HepG2 (cell line): ENCODE measurements around the gene ATL2. TPM values are rescaled to one million over a fixed set of nuclear protein-coding genes. Genes with fewer than 3 reads are reported as not detected.

Experiments used
- CENPX ChIP-seq: sonication (generic); formaldehyde crosslinking; IDR thresholded peaks from 2 replicates; pipeline ENCODE4 v1.9.0; 2021; ENCODE audit warnings: mild to moderate bottlenecking, missing genetic modification reagents, moderate library complexity
- IRF2 ChIP-seq: IDR thresholded peaks from 2 replicates; pipeline ENCODE4 v1.6.1; 2018; ENCODE audit warnings: missing genetic modification reagents, missing compliant biosample characterization
- LCORL ChIP-seq, 2 experiments: fragments of 450-650 bp in 1 of 2; sonication (generic) in 1 of 2; formaldehyde crosslinking in 1 of 2; IDR thresholded peaks; 2 replicates each; pipeline versions ENCODE4 v1.5.0 to v1.6.1; 2017 to 2020; ENCODE audit warnings: antibody characterized with exemption in 1 of 2, missing genetic modification reagents in 1 of 2
- NCOA1 ChIP-seq: sonication (generic); formaldehyde crosslinking; IDR thresholded peaks from 2 replicates; pipeline ENCODE4 v1.9.0; 2021; ENCODE audit warnings: missing genetic modification reagents
- PRPF4 ChIP-seq: fragments of 200-400 bp; formaldehyde crosslinking; IDR thresholded peaks from 2 replicates; pipeline ENCODE4 v1.6.1; 2016; ENCODE audit warnings: low read length, low read depth; ENCODE audit not compliant: poor library complexity, severe bottlenecking
- TBX2 ChIP-seq: sonication (generic); formaldehyde crosslinking; IDR thresholded peaks from 2 replicates; pipeline ENCODE4 v1.5.0; 2020; ENCODE audit warnings: missing genetic modification reagents, mild to moderate bottlenecking, borderline replicate concordance
- ZNF260 ChIP-seq: sonication (generic); formaldehyde crosslinking; IDR thresholded peaks from 2 replicates; pipeline ENCODE4 v1.4.0; 2020; ENCODE audit warnings: missing genetic modification reagents, low read depth, mild to moderate bottlenecking, borderline replicate concordance
- ZNF430 ChIP-seq: sonication (generic); formaldehyde crosslinking; IDR thresholded peaks from 2 replicates; pipeline ENCODE4 v1.9.0; 2021; ENCODE audit warnings: mild to moderate bottlenecking, missing genetic modification reagents
- ZNF530 ChIP-seq: sonication (generic); formaldehyde crosslinking; IDR thresholded peaks from 2 replicates; pipeline ENCODE4 v1.5.0; 2020; ENCODE audit warnings: low read depth, mild to moderate bottlenecking, missing genetic modification reagents
- polyA plus RNA-seq, 8 experiments: library from polyadenylated mRNA; depleted of rRNA in 3 of 8; stranded (reverse) in 7 of 8; unstranded in 1 of 8; fragments of >200 nt; fragmentation: Illumina TruSeq in 4 of 8; extraction: Trizol in 4 of 8; gene quantifications; 2 replicates each; pipeline versions ENCODE4 v1.2.1 to v1.2.3, GENCODE V29; 2011 to 2016; ENCODE audit warnings: low read depth in 4 of 8, missing spikeins in 1 of 8, mixed read lengths in 1 of 8; ENCODE audit not compliant: insufficient read depth in 1 of 8
- total RNA-seq, 5 experiments: library from RNA; depleted of rRNA; stranded (reverse); fragments of >200 nt; fragmentation: Illumina TruSeq; extraction: Trizol; gene quantifications; 2 replicates each; pipeline ENCODE4 v1.2.3, GENCODE V29; 2016; ENCODE audit warnings: low read depth in 1 of 5
- TF ChIP-seq, protein P1 (sequence below): IDR thresholded peaks from 2 replicates; pipeline ENCODE4 v1.6.1; 2016; ENCODE audit warnings: missing compliant biosample characterization, missing genetic modification reagents, borderline replicate concordance
- TF ChIP-seq, protein P2 (sequence below): sonication (generic); formaldehyde crosslinking; IDR thresholded peaks from 2 replicates; pipeline ENCODE4 v1.5.0; 2020; ENCODE audit warnings: mild to moderate bottlenecking, missing genetic modification reagents, moderate library complexity
- TF ChIP-seq, protein P3 (sequence below): IDR thresholded peaks from 2 replicates; pipeline ENCODE4 v1.6.1; 2016; ENCODE audit warnings: low read depth, control low read depth
- TF ChIP-seq, protein P4 (sequence below): sonication (generic); formaldehyde crosslinking; IDR thresholded peaks from 2 replicates; pipeline ENCODE4 v1.4.0; 2020; ENCODE audit warnings: missing genetic modification reagents
- TF ChIP-seq, protein P5 (sequence below): sonication (generic); formaldehyde crosslinking; IDR thresholded peaks from 2 replicates; pipeline ENCODE4 v1.5.1; 2020; ENCODE audit warnings: missing genetic modification reagents, mild to moderate bottlenecking, borderline replicate concordance

Gene ATL2
- total and polyA plus RNA-seq, 2 of the 13 experiments (the other 11 are each of a cell fraction or from before 2014, with no cell fraction given), result 56.5 to 119 TPM

DNA sequence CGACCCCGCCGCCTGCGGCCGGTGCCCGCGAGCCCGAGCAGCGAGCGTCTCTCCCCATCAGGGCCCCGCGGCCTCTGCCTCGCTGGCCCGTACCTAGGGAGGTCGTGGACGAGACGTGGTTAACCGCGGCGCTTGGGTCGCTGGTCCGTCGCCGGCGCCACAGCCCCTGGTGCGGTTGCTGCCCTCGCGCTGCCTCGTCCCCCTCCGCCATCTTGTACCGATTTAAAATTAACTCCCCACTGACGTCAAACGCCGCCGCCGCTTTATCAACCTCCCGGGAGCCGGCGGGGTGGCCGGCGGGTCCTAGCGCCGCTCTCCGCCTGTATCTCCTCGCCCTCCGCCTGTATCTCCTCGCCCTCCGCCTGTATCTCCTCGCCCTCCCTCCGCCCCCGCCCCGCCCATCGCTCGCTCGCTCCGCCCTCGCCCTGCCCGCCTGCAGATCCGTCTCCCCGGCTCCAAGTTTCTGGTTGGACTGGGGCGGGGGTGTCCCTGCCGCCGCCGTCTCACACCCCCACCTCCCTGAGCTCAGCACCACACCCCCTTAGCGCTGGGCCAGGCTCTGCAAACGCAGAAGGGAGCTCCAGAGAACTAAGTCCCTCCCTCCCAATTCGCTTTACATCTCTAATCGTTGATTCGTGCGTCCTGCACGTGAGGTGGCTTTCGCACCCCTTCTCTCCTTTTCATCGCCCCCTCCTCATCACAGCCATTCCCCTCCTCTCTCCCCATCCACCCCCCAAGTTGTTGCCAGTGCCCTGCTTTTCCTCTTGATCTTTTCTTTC is at the start of gene ATL2 (continued):
- TF ChIP-seq, protein P1, sequence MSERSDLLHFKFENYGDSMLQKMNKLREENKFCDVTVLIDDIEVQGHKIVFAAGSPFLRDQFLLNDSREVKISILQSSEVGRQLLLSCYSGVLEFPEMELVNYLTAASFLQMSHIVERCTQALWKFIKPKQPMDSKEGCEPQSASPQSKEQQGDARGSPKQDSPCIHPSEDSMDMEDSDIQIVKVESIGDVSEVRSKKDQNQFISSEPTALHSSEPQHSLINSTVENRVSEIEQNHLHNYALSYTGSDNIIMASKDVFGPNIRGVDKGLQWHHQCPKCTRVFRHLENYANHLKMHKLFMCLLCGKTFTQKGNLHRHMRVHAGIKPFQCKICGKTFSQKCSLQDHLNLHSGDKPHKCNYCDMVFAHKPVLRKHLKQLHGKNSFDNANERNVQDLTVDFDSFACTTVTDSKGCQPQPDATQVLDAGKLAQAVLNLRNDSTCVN (CRISPR knock-in tag), result peak; percentile 61; the same call in 1 of the 2 replicates
- TF ChIP-seq IRF2, result 0 out of 2 replicates have a peak, but pooled peaks have one; percentile 34
- TF ChIP-seq NCOA1 (CRISPR knock-in tag), result peak; percentile 57; the same call in 1 of the 2 replicates
- TF ChIP-seq ZNF430 (CRISPR knock-in tag), result 0 out of 2 replicates have a peak, but pooled peaks have one; percentile 15
- no peak for TF ChIP-seq CENPX (CRISPR knock-in tag)
- TF ChIP-seq, protein P2, sequence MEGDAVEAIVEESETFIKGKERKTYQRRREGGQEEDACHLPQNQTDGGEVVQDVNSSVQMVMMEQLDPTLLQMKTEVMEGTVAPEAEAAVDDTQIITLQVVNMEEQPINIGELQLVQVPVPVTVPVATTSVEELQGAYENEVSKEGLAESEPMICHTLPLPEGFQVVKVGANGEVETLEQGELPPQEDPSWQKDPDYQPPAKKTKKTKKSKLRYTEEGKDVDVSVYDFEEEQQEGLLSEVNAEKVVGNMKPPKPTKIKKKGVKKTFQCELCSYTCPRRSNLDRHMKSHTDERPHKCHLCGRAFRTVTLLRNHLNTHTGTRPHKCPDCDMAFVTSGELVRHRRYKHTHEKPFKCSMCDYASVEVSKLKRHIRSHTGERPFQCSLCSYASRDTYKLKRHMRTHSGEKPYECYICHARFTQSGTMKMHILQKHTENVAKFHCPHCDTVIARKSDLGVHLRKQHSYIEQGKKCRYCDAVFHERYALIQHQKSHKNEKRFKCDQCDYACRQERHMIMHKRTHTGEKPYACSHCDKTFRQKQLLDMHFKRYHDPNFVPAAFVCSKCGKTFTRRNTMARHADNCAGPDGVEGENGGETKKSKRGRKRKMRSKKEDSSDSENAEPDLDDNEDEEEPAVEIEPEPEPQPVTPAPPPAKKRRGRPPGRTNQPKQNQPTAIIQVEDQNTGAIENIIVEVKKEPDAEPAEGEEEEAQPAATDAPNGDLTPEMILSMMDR (CRISPR knock-in tag), result no peak; the same call in 1 of the 2 replicates
- TF ChIP-seq, protein P3, sequence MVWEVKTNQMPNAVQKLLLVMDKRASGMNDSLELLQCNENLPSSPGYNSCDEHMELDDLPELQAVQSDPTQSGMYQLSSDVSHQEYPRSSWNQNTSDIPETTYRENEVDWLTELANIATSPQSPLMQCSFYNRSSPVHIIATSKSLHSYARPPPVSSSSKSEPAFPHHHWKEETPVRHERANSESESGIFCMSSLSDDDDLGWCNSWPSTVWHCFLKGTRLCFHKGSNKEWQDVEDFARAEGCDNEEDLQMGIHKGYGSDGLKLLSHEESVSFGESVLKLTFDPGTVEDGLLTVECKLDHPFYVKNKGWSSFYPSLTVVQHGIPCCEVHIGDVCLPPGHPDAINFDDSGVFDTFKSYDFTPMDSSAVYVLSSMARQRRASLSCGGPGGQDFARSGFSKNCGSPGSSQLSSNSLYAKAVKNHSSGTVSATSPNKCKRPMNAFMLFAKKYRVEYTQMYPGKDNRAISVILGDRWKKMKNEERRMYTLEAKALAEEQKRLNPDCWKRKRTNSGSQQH (CRISPR knock-in tag), result no peak; the same call in 1 of the 2 replicates
- peak; percentile 77 for TF ChIP-seq TBX2 (CRISPR knock-in tag)
- TF ChIP-seq, protein P4, sequence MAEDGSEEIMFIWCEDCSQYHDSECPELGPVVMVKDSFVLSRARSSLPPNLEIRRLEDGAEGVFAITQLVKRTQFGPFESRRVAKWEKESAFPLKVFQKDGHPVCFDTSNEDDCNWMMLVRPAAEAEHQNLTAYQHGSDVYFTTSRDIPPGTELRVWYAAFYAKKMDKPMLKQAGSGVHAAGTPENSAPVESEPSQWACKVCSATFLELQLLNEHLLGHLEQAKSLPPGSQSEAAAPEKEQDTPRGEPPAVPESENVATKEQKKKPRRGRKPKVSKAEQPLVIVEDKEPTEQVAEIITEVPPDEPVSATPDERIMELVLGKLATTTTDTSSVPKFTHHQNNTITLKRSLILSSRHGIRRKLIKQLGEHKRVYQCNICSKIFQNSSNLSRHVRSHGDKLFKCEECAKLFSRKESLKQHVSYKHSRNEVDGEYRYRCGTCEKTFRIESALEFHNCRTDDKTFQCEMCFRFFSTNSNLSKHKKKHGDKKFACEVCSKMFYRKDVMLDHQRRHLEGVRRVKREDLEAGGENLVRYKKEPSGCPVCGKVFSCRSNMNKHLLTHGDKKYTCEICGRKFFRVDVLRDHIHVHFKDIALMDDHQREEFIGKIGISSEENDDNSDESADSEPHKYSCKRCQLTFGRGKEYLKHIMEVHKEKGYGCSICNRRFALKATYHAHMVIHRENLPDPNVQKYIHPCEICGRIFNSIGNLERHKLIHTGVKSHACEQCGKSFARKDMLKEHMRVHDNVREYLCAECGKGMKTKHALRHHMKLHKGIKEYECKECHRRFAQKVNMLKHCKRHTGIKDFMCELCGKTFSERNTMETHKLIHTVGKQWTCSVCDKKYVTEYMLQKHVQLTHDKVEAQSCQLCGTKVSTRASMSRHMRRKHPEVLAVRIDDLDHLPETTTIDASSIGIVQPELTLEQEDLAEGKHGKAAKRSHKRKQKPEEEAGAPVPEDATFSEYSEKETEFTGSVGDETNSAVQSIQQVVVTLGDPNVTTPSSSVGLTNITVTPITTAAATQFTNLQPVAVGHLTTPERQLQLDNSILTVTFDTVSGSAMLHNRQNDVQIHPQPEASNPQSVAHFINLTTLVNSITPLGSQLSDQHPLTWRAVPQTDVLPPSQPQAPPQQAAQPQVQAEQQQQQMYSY, result no peak
- no peak for TF ChIP-seq ZNF530 (CRISPR knock-in tag)
- TF ChIP-seq ZNF260, result no peak
- TF ChIP-seq PRPF4, result no peak
- TF ChIP-seq, protein P5, sequence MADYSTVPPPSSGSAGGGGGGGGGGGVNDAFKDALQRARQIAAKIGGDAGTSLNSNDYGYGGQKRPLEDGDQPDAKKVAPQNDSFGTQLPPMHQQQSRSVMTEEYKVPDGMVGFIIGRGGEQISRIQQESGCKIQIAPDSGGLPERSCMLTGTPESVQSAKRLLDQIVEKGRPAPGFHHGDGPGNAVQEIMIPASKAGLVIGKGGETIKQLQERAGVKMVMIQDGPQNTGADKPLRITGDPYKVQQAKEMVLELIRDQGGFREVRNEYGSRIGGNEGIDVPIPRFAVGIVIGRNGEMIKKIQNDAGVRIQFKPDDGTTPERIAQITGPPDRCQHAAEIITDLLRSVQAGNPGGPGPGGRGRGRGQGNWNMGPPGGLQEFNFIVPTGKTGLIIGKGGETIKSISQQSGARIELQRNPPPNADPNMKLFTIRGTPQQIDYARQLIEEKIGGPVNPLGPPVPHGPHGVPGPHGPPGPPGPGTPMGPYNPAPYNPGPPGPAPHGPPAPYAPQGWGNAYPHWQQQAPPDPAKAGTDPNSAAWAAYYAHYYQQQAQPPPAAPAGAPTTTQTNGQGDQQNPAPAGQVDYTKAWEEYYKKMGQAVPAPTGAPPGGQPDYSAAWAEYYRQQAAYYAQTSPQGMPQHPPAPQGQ (CRISPR knock-in tag), result 0 out of 2 replicates have a peak, but pooled peaks have one; percentile 58
- TF ChIP-seq LCORL (IDR thresholded peaks at IDR 0.05), result no peak
- TF ChIP-seq LCORL (CRISPR knock-in tag; IDR thresholded peaks at IDR 0.05), result peak; percentile 82
